HepG2 (cell line): ENCODE data around the gene THRSP. TPM values are rescaled to one million over a fixed set of nuclear protein-coding genes. Genes with fewer than 3 reads are reported as not detected.

ENCODE experiments used
- CCDC6 ChIP-seq: sonication (generic); formaldehyde crosslinking; IDR thresholded peaks from 2 replicates; pipeline ENCODE4 v1.8.1; 2022; ENCODE audit warnings: mild to moderate bottlenecking, missing genetic modification reagents, moderate library complexity
- GPN1 ChIP-seq: sonication (generic); formaldehyde crosslinking; IDR thresholded peaks from 2 replicates; pipeline ENCODE4 v1.5.1; 2020; ENCODE audit warnings: missing genetic modification reagents, borderline replicate concordance
- HOXA3 ChIP-seq: sonication (generic); formaldehyde crosslinking; IDR thresholded peaks from 2 replicates; pipeline ENCODE4 v1.5.0; 2020; ENCODE audit warnings: missing genetic modification reagents
- MXD4 ChIP-seq: IDR thresholded peaks from 2 replicates; pipeline ENCODE4 v1.6.1; 2016; ENCODE audit warnings: mild to moderate bottlenecking, missing biosample characterization, missing genetic modification reagents
- NR2F6 ChIP-seq, 2 experiments: IDR thresholded peaks; 2 replicates each; pipeline ENCODE4 v1.6.1; 2016; ENCODE audit warnings: antibody characterized with exemption in 1 of 2, mild to moderate bottlenecking in 1 of 2
- RBM22 ChIP-seq: fragments of 200-400 bp; formaldehyde crosslinking; optimal IDR thresholded peaks from 2 replicates; pipeline ENCODE3; 2017; ENCODE audit warnings: mild to moderate bottlenecking, low read length, moderate library complexity
- RERE ChIP-seq: IDR thresholded peaks from 2 replicates; pipeline ENCODE4 v1.6.1; 2016; ENCODE audit warnings: low read depth, missing genetic modification reagents, missing compliant biosample characterization
- THAP9 ChIP-seq: sonication (generic); formaldehyde crosslinking; IDR thresholded peaks from 2 replicates; pipeline ENCODE4; 2020; ENCODE audit warnings: missing genetic modification reagents, mild to moderate bottlenecking, borderline replicate concordance
- ZMYM3 ChIP-seq: sonication (generic); formaldehyde crosslinking; IDR thresholded peaks from 2 replicates; pipeline ENCODE4 v1.5.1; 2020; ENCODE audit warnings: mild to moderate bottlenecking, missing genetic modification reagents
- ZNF292 ChIP-seq: sonication (generic); formaldehyde crosslinking; IDR thresholded peaks from 2 replicates; pipeline ENCODE4 v1.8.1; 2022; ENCODE audit warnings: mild to moderate bottlenecking, low read depth, missing genetic modification reagents, borderline replicate concordance
- ZNF556 ChIP-seq: sonication (generic); formaldehyde crosslinking; IDR thresholded peaks from 2 replicates; pipeline ENCODE4 v1.4.0; 2020; ENCODE audit warnings: mild to moderate bottlenecking, missing genetic modification reagents, borderline replicate concordance
- ZNF687 ChIP-seq: sonication (generic); formaldehyde crosslinking; IDR thresholded peaks from 2 replicates; pipeline ENCODE4 v1.5.1; 2020; ENCODE audit warnings: mild to moderate bottlenecking, missing genetic modification reagents, moderate library complexity
- ZNF7 ChIP-seq: IDR thresholded peaks from 2 replicates; pipeline ENCODE4 v1.6.1; 2016; ENCODE audit warnings: missing biosample characterization, missing genetic modification reagents
- ZNF746 ChIP-seq: sonication (generic); formaldehyde crosslinking; IDR thresholded peaks from 2 replicates; pipeline ENCODE4 v1.8.0; 2022; ENCODE audit warnings: mild to moderate bottlenecking, missing genetic modification reagents
- ZNF841 ChIP-seq: sonication (generic); formaldehyde crosslinking; IDR thresholded peaks from 2 replicates; pipeline ENCODE4 v1.8.1; 2023; ENCODE audit warnings: missing genetic modification reagents, borderline replicate concordance
- polyA plus RNA-seq, 8 experiments: library from polyadenylated mRNA; depleted of rRNA in 3 of 8; stranded (reverse) in 7 of 8; unstranded in 1 of 8; fragments of >200 nt; fragmentation: Illumina TruSeq in 4 of 8; extraction: Trizol in 4 of 8; gene quantifications; 2 replicates each; pipeline versions ENCODE4 v1.2.1 to v1.2.3, GENCODE V29; 2011 to 2016; ENCODE audit warnings: low read depth in 4 of 8, missing spikeins in 1 of 8, mixed read lengths in 1 of 8; ENCODE audit not compliant: insufficient read depth in 1 of 8
- total RNA-seq, 5 experiments: library from RNA; depleted of rRNA; stranded (reverse); fragments of >200 nt; fragmentation: Illumina TruSeq; extraction: Trizol; gene quantifications; 2 replicates each; pipeline ENCODE4 v1.2.3, GENCODE V29; 2016; ENCODE audit warnings: low read depth in 1 of 5

The THRSP gene
- total and polyA plus RNA-seq, 2 of the 13 experiments (the other 11 are each of a cell fraction or from before 2014, with no cell fraction given) = 0.13 to 0.58 TPM

- TF ChIP-seq HOXA3 (CRISPR knock-in tag) (0 out of 2 replicates have a peak, but pooled peaks have one; percentile 13), CCDC6 (CRISPR knock-in tag) (no peak), ZNF292 (CRISPR knock-in tag) (peak; percentile 70), GPN1 (CRISPR knock-in tag) (no peak), MXD4 (CRISPR knock-in tag) (no peak), ZMYM3 (CRISPR knock-in tag) (no peak), ZNF746 (CRISPR knock-in tag) (0 out of 2 replicates have a peak, but pooled peaks have one; percentile 1), ZNF556 (CRISPR knock-in tag) (no peak), ZNF7 (CRISPR knock-in tag) (no peak), ZNF687 (CRISPR knock-in tag) (peak; percentile 20; the same call in 1 of the 2 replicates), RBM22 (no peak), NR2F6 (IDR thresholded peaks at IDR 0.05) (no peak), NR2F6 (CRISPR knock-in tag; IDR thresholded peaks at IDR 0.05) (no peak), ZNF841 (CRISPR knock-in tag) (no peak), RERE (CRISPR knock-in tag) (0 out of 2 replicates have a peak, but pooled peaks have one; percentile 4), THAP9 (peak; percentile 26; the same call in 1 of the 2 replicates)
These were observed 1.7 kb upstream of the THRSP start (continued) for GRCh38 chr11:78061921-78062311.
